Measurements from ENCODE around the gene PTPN4. TPM values are rescaled to one million over a fixed set of nuclear protein-coding genes. Genes with fewer than 3 reads are reported as not detected.
"Not testable (repeated sequence)": the region's sequence is repeated elsewhere in the genome, so short reads cannot be mapped to it uniquely, and the experiment has no call there.

PTPN4 gene
- total RNA-seq, 1 donor = 20.6 TPM

GRCh38 chr2:119996148-119996547 is 236.4 kb downstream of the PTPN4 start:
- H3K4me3 ChIP-seq (ENCODE audit: low read depth, low read length) = no peak overlapping the region
- TF ChIP-seq CTCF (IDR thresholded peaks at IDR 0.05; ENCODE audit: insufficient read depth, low read length) = no peak
- peak; percentile 49 for DNase-seq (ENCODE audit: low read depth)

- not testable (repeated sequence) for H3K4me3 ChIP-seq (ENCODE audit: low read depth, low read length); DNase-seq (ENCODE audit: low read depth)
Measured at GRCh38 chr2:119996896-119997891, 237.5 kb downstream of the PTPN4 start.

GRCh38 chr2:120001471-120001870 is 241.7 kb downstream of the PTPN4 start:
- no peak for TF ChIP-seq CTCF (IDR thresholded peaks at IDR 0.05; ENCODE audit: insufficient read depth, low read length)
- no peak overlapping the region for H3K4me3 ChIP-seq (ENCODE audit: low read depth, low read length)
- no peak for DNase-seq (ENCODE audit: low read depth)

- DNase-seq (ENCODE audit: low read depth) = no peak
- TF ChIP-seq CTCF (IDR thresholded peaks at IDR 0.05; ENCODE audit: insufficient read depth, low read length) = no peak
- H3K4me3 ChIP-seq (ENCODE audit: low read depth, low read length) = no peak overlapping the region
Measured at GRCh38 chr2:120004254-120004653, 244.5 kb downstream of the PTPN4 start.

GRCh38 chr2:120005834-120006521 is 246.3 kb downstream of the PTPN4 start:
- H3K4me3 ChIP-seq (ENCODE audit: low read depth, low read length) = no peak overlapping the region
- DNase-seq (ENCODE audit: low read depth) = no peak
- TF ChIP-seq CTCF (IDR thresholded peaks at IDR 0.05; ENCODE audit: insufficient read depth, low read length) = no peak

GRCh38 chr2:120007851-120008250 is 248.1 kb downstream of the PTPN4 start:
- TF ChIP-seq CTCF (IDR thresholded peaks at IDR 0.05; ENCODE audit: insufficient read depth, low read length) = no peak
- DNase-seq (ENCODE audit: low read depth) = no peak
- no peak overlapping the region for H3K4me3 ChIP-seq (ENCODE audit: low read depth, low read length)

- DNase-seq (ENCODE audit: low read depth) = no peak
- H3K4me3 ChIP-seq (ENCODE audit: low read depth, low read length) = peak overlapping the region; percentile 84
- no peak for TF ChIP-seq CTCF (IDR thresholded peaks at IDR 0.05; ENCODE audit: insufficient read depth, low read length)
Measured at GRCh38 chr2:120012363-120012762, 252.6 kb downstream of the PTPN4 start.

Measured in fibroblast of the aortic adventitia (primary cell).